Spinal cord (tissue), 10 donors: ENCODE measurements around the gene IQCK. TPM values are rescaled to one million over a fixed set of nuclear protein-coding genes. Genes with fewer than 3 reads are reported as not detected.
A peak's percentile ranks its signal among the peaks of the same experiment; 100 is the strongest.

Experiments
- DNase-seq, 6 donors: peaks; one replicate each; pipeline versions ENCODE4 v3.0.0 to v3.0.0-alpha.2; 2013 to 2015; ENCODE audit warnings: low spot score in 6 of 6, low read depth in 4 of 6
- H3K27ac ChIP-seq: one replicate; pipeline ENCODE4 v1.5.1; 2013; ENCODE audit warnings: low read depth, low read length, control low read depth
- H3K27me3 ChIP-seq: one replicate; pipeline ENCODE4 v1.6.1; 2013; ENCODE audit warnings: low read length; ENCODE audit not compliant: control insufficient read depth, insufficient read depth
- H3K36me3 ChIP-seq: one replicate; pipeline ENCODE4 v1.6.1; 2013; ENCODE audit warnings: low read length; ENCODE audit not compliant: control insufficient read depth, insufficient read depth
- H3K4me1 ChIP-seq: one replicate; pipeline ENCODE4 v1.6.1; 2013; ENCODE audit warnings: low read length; ENCODE audit not compliant: control insufficient read depth, insufficient read depth
- H3K4me3 ChIP-seq: one replicate; pipeline ENCODE4 v1.5.1; 2013; ENCODE audit warnings: low read depth, low read length, control low read depth
- H3K9me3 ChIP-seq: one replicate; pipeline ENCODE4 v1.6.1; 2013; ENCODE audit warnings: low read length; ENCODE audit not compliant: control insufficient read depth, insufficient read depth
- WGBS: methylation state at CpG from one replicate; pipeline ENCODE4 v1.1.5; 2013; ENCODE audit warnings: missing lambda C conversion rate; ENCODE audit not compliant: insufficient coverage; 5-methylcytosine and 5-hydroxymethylcytosine counted together
- polyA plus RNA-seq, 2 donors: library from polyadenylated mRNA; unstranded; fragments of 120-200 nt; gene quantifications; one replicate each; pipeline ENCODE4 v1.2.1, GENCODE V29; 2013; ENCODE audit not compliant: insufficient read length in 2 of 2
- total RNA-seq, 2 donors: library from RNA; depleted of rRNA in 1 of 2; stranded (reverse); fragments of 120-200 nt in 1 of 2; fragments of >200 nt in 1 of 2; gene quantifications; one replicate each; pipeline versions ENCODE4 v1.2.3 to v1.2.4, GENCODE V29; 2013 to 2014
- donor health status: healthy.

The IQCK gene
- total and polyA plus RNA-seq, 4 donors = 12.0 to 25.5 (median 19.0) TPM

DNA sequence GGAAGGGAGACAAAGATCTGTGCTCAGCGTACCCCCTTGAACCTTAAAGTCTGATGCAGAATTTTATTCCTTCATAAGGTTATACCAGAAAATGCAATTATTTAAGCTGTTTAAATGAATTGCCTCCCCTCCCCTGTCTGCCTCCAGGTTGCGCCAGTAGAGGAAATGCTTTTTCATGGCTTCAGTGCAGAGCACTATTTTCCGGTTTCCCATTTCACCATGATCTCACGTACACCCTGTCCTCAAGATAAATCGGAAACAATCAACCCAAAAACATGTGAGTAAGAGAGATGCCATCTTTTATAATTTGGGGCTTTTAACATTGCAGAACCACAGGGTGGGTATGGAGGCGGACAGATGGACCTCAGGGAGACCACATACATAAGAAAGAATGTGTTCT, 15.5 kb downstream of the IQCK start:
- DNase-seq = no peak
- Histone ChIP-seq H3K36me3 (peaks cover 41% of the 10 kb centered on the region), H3K27me3 (no peaks in the 10 kb centered on the region), H3K9me3 (no peaks in the 10 kb centered on the region), H3K4me3 (no peak overlapping the region), H3K27ac (no peak overlapping the region), H3K4me1 (no peaks in the 10 kb centered on the region)
- 100% methylated on average over 1 of the region's 6 CpGs for WGBS

DNA sequence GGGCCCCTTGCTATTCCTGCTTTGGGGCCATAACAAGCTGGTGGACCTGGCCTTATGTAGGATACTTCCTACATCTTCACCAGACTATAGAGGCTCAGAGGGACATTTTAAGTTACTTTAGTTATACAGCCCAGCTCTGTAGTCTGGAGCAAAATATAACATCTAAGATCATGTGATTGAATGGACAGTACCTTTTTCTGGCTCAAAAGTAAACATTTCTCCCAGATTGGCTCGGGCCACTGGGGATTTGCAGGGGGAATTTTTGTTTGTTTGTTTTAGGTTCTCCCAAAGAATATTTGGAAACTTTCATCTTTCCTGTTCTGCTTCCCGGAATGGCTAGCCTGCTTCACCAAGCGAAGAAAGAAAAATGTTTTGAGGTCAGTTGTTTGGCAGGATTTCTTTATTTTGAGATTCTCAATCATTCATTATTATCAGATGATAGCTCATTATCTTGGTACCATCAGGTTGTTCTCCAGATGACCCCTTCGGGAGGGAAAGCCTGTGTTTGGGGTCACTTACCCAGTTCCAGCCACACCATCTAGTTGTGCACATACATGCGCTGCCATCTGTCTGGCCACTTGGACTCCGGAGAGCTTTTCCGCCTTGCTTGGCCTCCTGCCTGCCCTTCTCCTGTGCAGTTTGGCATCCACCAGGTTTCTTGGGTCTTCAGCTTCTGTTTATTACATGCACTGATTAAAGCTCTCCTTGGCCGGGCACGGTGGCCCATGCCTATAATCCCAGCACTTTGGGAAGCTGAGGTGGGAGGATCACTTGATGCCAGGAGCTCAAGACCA, 17.2 kb downstream of the IQCK start:
- Histone ChIP-seq H3K27ac (no peak overlapping the region), H3K27me3 (no peaks in the 10 kb centered on the region), H3K36me3 (peaks cover 46% of the 10 kb centered on the region), H3K4me1 (no peaks in the 10 kb centered on the region), H3K9me3 (no peaks in the 10 kb centered on the region), H3K4me3 (no peak overlapping the region)
- DNase-seq = no peak
- WGBS = 68% methylated on average over 4 of the region's 9 CpGs

DNA sequence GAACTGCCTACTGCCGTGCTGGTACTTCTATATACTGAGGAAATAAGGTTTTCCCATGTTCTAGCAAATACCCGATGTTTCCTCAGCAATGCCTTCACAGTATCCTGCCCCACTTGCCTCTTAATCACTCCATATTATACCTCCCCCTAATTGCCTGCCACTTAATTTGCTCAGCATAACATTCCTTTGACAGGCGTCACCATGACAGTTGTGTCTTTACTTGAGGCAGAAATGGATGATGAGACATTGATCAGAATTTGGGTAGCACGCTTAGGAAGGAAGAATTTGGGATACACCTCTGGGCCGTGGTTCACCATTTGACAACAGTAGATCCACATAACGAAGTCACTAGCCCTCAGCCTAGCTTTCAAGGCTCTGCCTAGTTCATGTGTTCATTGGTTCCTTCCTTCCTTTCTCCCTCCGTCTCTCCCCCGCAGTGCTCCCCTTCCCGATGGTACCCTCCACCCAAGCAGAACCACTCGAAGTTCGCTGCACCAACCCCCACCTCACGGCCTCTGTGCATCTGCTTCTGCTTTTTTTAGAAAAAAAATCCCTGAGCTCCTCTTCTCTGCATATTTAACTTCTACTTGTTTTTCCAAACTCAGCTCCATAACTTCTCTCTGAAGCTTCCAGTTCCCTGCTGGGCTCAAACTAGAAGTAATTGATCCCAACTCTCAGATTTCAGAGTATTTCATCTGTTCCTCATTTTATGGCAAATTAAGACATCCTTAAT, 19.4 kb downstream of the IQCK start:
- WGBS = 75% methylated on average over 11 of the region's 12 CpGs
- Histone ChIP-seq H3K27me3 (no peaks in the 10 kb centered on the region), H3K4me1 (no peaks in the 10 kb centered on the region), H3K36me3 (peaks cover 39% of the 10 kb centered on the region), H3K27ac (no peak overlapping the region), H3K9me3 (no peaks in the 10 kb centered on the region), H3K4me3 (no peak overlapping the region)
- peak in 2 of 6 donors; percentile 14 to 71 for DNase-seq

DNA sequence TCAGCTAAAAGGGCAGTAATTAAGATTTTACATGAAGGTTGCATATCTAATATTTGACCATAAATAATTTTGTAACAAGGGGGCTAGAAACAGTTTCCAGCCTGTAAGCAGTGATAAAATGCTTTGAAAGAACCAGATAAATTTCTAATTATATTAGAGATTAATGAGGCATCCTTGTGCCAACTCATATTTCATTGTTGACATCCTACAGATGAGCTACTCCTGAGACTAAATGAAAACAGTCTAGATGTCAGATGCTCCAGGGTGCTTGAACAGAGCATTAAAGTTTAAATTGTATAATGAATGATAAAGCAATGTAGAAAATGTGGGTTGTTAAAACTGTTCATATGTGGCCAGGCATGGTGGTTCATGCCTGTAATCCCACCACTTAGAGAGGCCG, 23.3 kb downstream of the IQCK start:
- Histone ChIP-seq H3K27me3 (no peaks in the 10 kb centered on the region), H3K4me1 (peaks cover 9% of the 10 kb centered on the region), H3K4me3 (no peak overlapping the region), H3K36me3 (peaks cover 20% of the 10 kb centered on the region), H3K27ac (no peak overlapping the region), H3K9me3 (no peaks in the 10 kb centered on the region)
- no peak for DNase-seq
- no CpG with 5 or more reads among the region's 1 CpG for whole genome bisulfite sequencing

DNA sequence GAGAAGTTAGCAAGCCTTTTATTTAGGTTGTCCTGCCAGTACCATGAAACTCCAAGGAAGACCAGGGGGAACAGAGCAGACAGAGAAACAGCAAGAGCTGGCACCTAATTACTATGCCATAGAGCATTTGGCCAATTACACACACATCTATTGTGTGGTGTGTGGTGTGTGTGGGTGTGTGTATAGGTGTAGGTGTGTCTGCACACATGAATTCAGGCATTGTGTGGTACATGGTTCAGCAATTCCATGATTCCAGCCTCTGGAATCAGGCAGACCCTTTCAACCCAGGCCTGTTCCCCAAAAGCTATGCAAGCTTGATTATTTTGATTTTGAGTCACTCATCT, 25.7 kb downstream of the IQCK start:
- H3K4me1 ChIP-seq = peaks cover 9% of the 10 kb centered on the region
- peaks cover 7% of the 10 kb centered on the region for H3K36me3 ChIP-seq
- no peaks in the 10 kb centered on the region for H3K27me3 ChIP-seq
- H3K27ac ChIP-seq = no peak overlapping the region
- DNase-seq = no peak
- H3K9me3 ChIP-seq = no peaks in the 10 kb centered on the region
- no peak overlapping the region for H3K4me3 ChIP-seq

DNA sequence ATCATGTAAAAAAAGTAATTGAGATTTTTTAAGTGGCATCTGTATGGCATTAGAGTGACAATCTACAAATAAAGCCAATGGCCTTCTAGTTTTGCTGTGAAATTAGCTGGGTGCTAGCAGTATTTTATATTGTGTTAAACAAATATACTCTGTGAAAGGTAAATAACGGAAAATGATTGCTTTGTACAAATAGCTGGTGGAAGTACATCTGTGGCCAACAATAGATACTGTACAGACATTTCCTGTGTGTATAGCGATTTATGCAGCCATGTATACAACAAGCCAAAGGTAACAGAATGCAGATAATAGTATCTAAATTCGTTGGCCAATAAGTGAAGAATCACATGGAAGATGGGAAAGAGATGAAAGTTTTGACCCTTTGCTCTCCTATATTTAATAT, 26.6 kb downstream of the IQCK start:
- Histone ChIP-seq H3K9me3 (no peaks in the 10 kb centered on the region), H3K27me3 (no peaks in the 10 kb centered on the region), H3K36me3 (peaks cover 6% of the 10 kb centered on the region), H3K4me1 (peaks cover 9% of the 10 kb centered on the region), H3K4me3 (no peak overlapping the region), H3K27ac (no peak overlapping the region)
- no CpG with 5 or more reads among the region's 3 CpGs for WGBS
- DNase-seq = no peak

DNA sequence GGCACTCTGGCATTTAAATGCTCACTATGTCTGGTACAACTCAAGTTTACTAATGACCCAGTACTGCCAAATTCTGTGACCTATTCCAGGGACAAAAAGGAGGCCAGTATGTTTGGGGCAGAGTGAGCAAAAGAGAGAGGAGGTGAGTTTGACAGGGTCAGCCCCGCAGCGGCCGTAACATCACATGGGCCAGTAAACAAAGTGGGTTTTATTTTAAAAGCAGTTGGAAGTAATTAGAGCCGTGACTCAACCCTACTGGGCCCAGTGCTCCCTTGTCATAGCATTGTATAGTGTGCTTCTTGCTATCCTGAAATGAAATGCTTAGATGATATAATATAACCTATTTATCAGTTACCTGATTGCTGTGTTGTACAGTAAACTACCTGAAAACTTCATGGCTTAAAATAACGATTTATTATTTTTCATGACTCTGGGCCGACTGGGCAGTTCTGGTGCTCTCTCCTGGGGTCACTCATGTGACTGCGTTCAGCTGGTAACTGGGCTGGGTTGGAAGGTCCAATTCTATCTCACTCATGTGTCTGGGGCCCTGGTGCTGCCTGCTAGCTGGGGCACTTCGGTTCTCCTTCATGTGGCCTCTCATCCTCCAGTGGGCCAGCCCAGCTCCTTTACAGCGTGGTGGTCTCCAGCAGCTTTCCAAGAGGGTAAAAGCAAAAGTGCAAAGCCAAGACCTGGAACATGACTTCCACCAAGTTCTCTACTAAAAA, 27.4 kb downstream of the IQCK start:
- H3K4me1 ChIP-seq = peaks cover 9% of the 10 kb centered on the region
- 60% methylated on average over 5 of the region's 9 CpGs for WGBS
- no peaks in the 10 kb centered on the region for H3K9me3 ChIP-seq
- H3K27me3 ChIP-seq = no peaks in the 10 kb centered on the region
- H3K27ac ChIP-seq = no peak overlapping the region
- peaks cover 3% of the 10 kb centered on the region for H3K36me3 ChIP-seq
- no peak overlapping the region for H3K4me3 ChIP-seq
- no peak for DNase-seq

DNA sequence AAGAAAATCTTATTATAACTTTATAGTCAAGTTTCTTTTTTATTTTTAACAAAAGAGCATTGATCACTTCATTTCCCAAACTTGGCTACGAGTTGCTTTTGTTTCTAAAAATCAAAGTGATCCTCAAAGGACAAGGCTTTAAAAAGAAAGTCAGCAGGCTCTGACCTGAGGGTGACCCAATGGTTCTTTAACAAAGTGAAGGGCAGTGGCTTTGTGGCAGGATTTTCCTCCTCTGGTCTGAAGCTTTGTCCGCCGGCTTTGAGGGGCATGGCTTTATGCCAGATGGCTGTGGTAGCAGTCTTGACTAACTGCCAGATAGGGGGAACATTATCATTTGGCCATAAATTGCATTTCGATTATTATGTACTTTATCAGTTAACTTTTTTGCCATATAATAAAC, 28.5 kb downstream of the IQCK start:
- Histone ChIP-seq H3K4me1 (peaks cover 9% of the 10 kb centered on the region), H3K9me3 (no peaks in the 10 kb centered on the region), H3K36me3 (peaks cover 3% of the 10 kb centered on the region), H3K27ac (no peak overlapping the region), H3K27me3 (no peaks in the 10 kb centered on the region), H3K4me3 (no peak overlapping the region)
- WGBS = no CpG with 5 or more reads among the region's 4 CpGs
- DNase-seq = peak in 2 of 6 donors; percentile 34 to 45

DNA sequence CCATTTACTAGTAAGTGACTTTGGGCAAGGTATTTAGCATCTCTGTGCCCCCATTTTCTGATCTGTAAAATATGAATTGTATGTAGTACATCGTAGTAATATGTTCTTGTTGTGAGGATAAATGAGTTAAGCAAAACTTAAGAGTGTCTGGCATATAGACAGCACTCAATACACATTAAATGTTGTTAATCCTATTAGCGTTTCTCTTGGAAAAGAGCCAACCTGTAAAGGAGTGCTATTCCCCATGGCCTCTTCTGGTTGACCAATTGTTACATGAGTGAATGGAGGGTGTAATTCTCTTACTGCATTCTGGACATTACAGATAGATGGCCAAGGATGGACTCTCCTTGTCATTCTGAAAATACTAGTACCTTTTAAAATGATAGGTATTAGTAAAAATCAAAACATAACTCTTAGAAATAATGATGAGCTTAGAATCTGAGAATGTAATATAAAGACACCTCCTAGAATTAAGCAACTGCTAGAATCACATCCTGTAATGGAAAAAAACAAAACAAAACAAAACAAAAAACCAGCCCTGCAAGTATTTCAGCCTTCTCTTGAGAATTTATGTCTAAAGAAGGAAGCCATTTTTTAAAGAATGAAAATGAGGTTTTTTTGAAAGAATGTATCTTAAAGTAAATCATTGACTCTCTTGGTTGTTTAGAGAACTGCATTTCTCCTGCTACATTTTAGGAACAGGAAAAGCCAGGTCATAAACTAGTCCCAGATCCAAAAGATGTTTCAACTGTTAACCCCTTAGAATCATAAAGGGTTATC, 30.5 kb downstream of the IQCK start:
- H3K36me3 ChIP-seq = no peaks in the 10 kb centered on the region
- H3K4me1 ChIP-seq = peaks cover 9% of the 10 kb centered on the region
- H3K27me3 ChIP-seq = no peaks in the 10 kb centered on the region
- H3K27ac ChIP-seq = peak overlapping the region; percentile 6
- DNase-seq = no peak
- WGBS = no CpG with 5 or more reads among the region's 2 CpGs
- H3K4me3 ChIP-seq = no peak overlapping the region
- no peaks in the 10 kb centered on the region for H3K9me3 ChIP-seq
